Subcutaneous abdominal adipose tissue (tissue), 5 donors: Measurements from ENCODE around the gene PRMT2.
"Not testable (repeated sequence)": the region's sequence is repeated elsewhere in the genome, so short reads cannot be mapped to it uniquely, and the experiment has no call there.

Experiments
- H3K27ac ChIP-seq: one replicate; pipeline ENCODE4 v1.7.0; 2013; ENCODE audit warnings: low read depth, mild to moderate bottlenecking, inconsistent platforms, low read length, moderate library complexity
- H3K27me3 ChIP-seq, 5 donors: one replicate each; pipeline ENCODE4 v1.7.0; 2013; ENCODE audit warnings: low read length in 5 of 5, inconsistent platforms in 1 of 5; ENCODE audit not compliant: control insufficient read depth in 5 of 5, insufficient read depth in 4 of 5
- H3K36me3 ChIP-seq, 5 donors: one replicate each; pipeline ENCODE4 v1.7.0; 2013; ENCODE audit warnings: low read length in 5 of 5; ENCODE audit not compliant: control insufficient read depth in 5 of 5, insufficient read depth in 5 of 5
- H3K4me1 ChIP-seq, 5 donors: one replicate each; pipeline ENCODE4 v1.7.0; 2013; ENCODE audit warnings: low read length in 5 of 5, mild to moderate bottlenecking in 3 of 5, moderate library complexity in 1 of 5; ENCODE audit not compliant: control insufficient read depth in 5 of 5, insufficient read depth in 5 of 5
- H3K4me3 ChIP-seq, 5 donors: one replicate each; pipeline ENCODE4 v1.7.0; 2013; ENCODE audit warnings: low read length in 5 of 5, low read depth in 1 of 5
- H3K9ac ChIP-seq, 5 donors: one replicate each; pipeline ENCODE4 v1.7.0; 2013; ENCODE audit warnings: low read length in 5 of 5, mild to moderate bottlenecking in 4 of 5, moderate library complexity in 3 of 5
- H3K9me3 ChIP-seq, 5 donors: one replicate each; pipeline ENCODE4 v1.7.0; 2013; ENCODE audit warnings: low read length in 5 of 5; ENCODE audit not compliant: control insufficient read depth in 5 of 5
- donor health status: healthy.
- donor health status: healthy.
- donor health status: healthy.
- donor health status: healthy.
- donor health status: healthy.

Gene PRMT2

GRCh38 chr21:46681593-46681992, 46.1 kb downstream of the PRMT2 start:
- H3K27ac ChIP-seq, H3K27me3 ChIP-seq, H3K36me3 ChIP-seq, H3K9me3 ChIP-seq, H3K9ac ChIP-seq, H3K4me3 ChIP-seq, H3K4me1 ChIP-seq: not testable (repeated sequence)

GRCh38 chr21:46698652-46699051, 63.2 kb downstream of the PRMT2 start:
- H3K27ac ChIP-seq, H3K9ac ChIP-seq, H3K9me3 ChIP-seq, H3K36me3 ChIP-seq, H3K4me1 ChIP-seq, H3K4me3 ChIP-seq, H3K27me3 ChIP-seq: not testable (repeated sequence)

GRCh38 chr21:46699104-46699503, 63.6 kb downstream of the PRMT2 start:
- not testable (repeated sequence) for H3K9ac ChIP-seq, H3K27me3 ChIP-seq, H3K36me3 ChIP-seq, H3K9me3 ChIP-seq, H3K4me3 ChIP-seq, H3K4me1 ChIP-seq, H3K27ac ChIP-seq
